DLD1 (cell line): Measurements from ENCODE around the gene RXRA.

Experiments
- in situ Hi-C: cut with HindIII; loops from 2 replicates; pipeline ENCODE4 v1.10.0; 2017; ENCODE audit warnings: low sequenced_read_pairs

RXRA gene

GRCh38 chr9:134395002-134395517 lies 68.8 kb downstream of the RXRA start:
- in situ Hi-C loops = no loop called here

- in situ Hi-C loops = no loop called here
These were observed 69.5 kb downstream of the RXRA start for GRCh38 chr9:134395737-134396257.

GRCh38 chr9:134396258-134396742 lies 70.0 kb downstream of the RXRA start:
- in situ Hi-C loops = no loop called here

- in situ Hi-C loops = no loop called here
These were observed 70.6 kb downstream of the RXRA start for GRCh38 chr9:134396825-134397224.

- in situ Hi-C loops = no loop called here
These were observed 72.5 kb downstream of the RXRA start for GRCh38 chr9:134398756-134399155.

- in situ Hi-C loops = no loop called here
These were observed 73.3 kb downstream of the RXRA start for GRCh38 chr9:134399435-134400056.

GRCh38 chr9:134400283-134400682 lies 74.0 kb downstream of the RXRA start:
- in situ Hi-C loops = no loop called here

- in situ Hi-C loops = no loop called here
These were observed 75.1 kb downstream of the RXRA start for GRCh38 chr9:134401391-134401790.

- in situ Hi-C loops = no loop called here
These were observed 75.9 kb downstream of the RXRA start for GRCh38 chr9:134402182-134402581.

- in situ Hi-C loops = no loop called here
These were observed 77.0 kb downstream of the RXRA start for GRCh38 chr9:134403292-134403681.

GRCh38 chr9:134403682-134404301 lies 77.5 kb downstream of the RXRA start:
- in situ Hi-C loops = no loop called here

- in situ Hi-C loops = no loop called here
These were observed 78.4 kb downstream of the RXRA start for GRCh38 chr9:134404376-134405358.

- in situ Hi-C loops = no loop called here
These were observed 79.3 kb downstream of the RXRA start for GRCh38 chr9:134405527-134405926.

- in situ Hi-C loops = no loop called here
These were observed 80.3 kb downstream of the RXRA start for GRCh38 chr9:134406366-134407120.

GRCh38 chr9:134407121-134407779 lies 81.0 kb downstream of the RXRA start:
- in situ Hi-C loops = no loop called here

- in situ Hi-C loops = no loop called here
These were observed 82.1 kb downstream of the RXRA start for GRCh38 chr9:134408389-134408788.

GRCh38 chr9:134408939-134409737 lies 82.9 kb downstream of the RXRA start:
- in situ Hi-C loops = no loop called here

GRCh38 chr9:134410071-134410834 lies 84.0 kb downstream of the RXRA start:
- in situ Hi-C loops = no loop called here
